ENCODE measurements around the gene CFAP299. TPM values are rescaled to one million over a fixed set of nuclear protein-coding genes. Genes with fewer than 3 reads are reported as not detected.

The CFAP299 gene
- total and polyA plus RNA-seq, 10 donors: 0.11 TPM; not detected in 9

DNA sequence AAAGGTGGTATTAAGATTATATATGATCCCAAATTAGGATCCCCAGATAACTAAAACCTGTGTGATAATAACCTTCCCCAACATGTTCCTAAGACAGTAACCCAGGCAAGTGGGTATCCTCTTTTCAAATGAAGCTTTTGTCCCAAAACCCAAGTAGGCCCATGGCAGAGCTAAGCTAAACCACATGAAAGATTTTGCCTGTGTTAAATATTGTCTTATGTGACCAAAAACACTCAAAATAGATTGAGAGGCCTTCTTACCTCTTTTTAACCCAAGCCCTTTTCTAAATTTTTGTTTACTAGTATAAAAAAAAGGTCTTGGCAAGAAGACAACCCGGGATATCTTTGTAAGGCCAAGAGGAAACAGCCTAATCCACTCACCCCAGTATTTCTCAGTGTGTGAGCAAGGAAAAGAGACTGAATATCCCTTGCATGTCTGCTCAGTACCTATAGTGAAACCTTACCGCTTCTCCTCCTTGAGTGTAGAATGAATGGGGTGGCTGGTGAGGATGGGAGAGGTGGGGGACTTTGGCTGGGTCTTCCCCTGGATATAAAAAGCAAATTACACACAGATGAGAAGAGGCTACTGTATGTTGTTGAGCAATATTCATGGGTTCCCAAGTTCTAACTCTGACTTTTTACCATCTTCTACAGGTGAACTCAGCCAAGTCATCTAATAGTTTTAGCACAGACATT lies 506.2 kb downstream of the CFAP299 start:
- 68 to 92% (median 79%) methylated on average over 2 of the region's 2 CpGs for WGBS, 5 donors
- intact Hi-C loops (cut with DNase I; ENCODE audit: low total_unique reads): no loop called here

DNA sequence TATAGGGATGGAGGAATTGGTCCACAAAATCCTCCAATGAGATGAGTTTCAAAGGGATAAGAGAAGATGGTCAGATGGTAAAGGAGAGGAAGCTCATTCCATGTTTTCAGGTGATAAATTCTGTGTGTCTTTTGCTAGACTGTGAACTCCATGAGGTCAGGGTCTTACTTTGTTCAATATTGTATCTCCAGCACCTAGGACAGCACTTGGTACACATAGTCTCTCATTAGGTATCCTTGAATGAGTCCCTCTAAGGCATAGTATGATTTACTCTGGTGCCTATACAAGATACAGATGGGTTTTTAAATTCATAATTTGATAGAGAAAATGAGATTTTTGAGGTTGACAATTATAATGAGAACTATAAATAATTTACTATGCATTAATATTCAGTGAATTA lies 510.7 kb downstream of the CFAP299 start:
- no peak for DNase-seq
- no peaks in the 10 kb centered on the region for H3K4me1 ChIP-seq
- no peaks in the 10 kb centered on the region for H3K27me3 ChIP-seq (replicated peaks in 1 of 7)
- TF ChIP-seq POLR2A (IDR thresholded peaks at IDR 0.05) (no peak), POLR2AphosphoS5 (IDR thresholded peaks at IDR 0.05) (no peak)
- TF ChIP-seq, protein P1, sequence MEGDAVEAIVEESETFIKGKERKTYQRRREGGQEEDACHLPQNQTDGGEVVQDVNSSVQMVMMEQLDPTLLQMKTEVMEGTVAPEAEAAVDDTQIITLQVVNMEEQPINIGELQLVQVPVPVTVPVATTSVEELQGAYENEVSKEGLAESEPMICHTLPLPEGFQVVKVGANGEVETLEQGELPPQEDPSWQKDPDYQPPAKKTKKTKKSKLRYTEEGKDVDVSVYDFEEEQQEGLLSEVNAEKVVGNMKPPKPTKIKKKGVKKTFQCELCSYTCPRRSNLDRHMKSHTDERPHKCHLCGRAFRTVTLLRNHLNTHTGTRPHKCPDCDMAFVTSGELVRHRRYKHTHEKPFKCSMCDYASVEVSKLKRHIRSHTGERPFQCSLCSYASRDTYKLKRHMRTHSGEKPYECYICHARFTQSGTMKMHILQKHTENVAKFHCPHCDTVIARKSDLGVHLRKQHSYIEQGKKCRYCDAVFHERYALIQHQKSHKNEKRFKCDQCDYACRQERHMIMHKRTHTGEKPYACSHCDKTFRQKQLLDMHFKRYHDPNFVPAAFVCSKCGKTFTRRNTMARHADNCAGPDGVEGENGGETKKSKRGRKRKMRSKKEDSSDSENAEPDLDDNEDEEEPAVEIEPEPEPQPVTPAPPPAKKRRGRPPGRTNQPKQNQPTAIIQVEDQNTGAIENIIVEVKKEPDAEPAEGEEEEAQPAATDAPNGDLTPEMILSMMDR (IDR thresholded peaks at IDR 0.05 in 8 of 11, conservative IDR thresholded peaks at IDR 0.05 in 3 of 11): no peak
- intact Hi-C loops (cut with DNase I; ENCODE audit: low total_unique reads): no loop called here
- H3K36me3 ChIP-seq: no peaks in the 10 kb centered on the region
- no peak overlapping the region for H3K4me3 ChIP-seq
- no peak overlapping the region for H3K27ac ChIP-seq
- H3K9me3 ChIP-seq: peaks cover 0 to 17% (median 6%) of the 10 kb centered on the region in 8 donors

More for the DNA sequence above, 506.2 kb downstream of the CFAP299 start:
- no peak for DNase-seq
- peaks cover 0 to 26% (median 9%) of the 10 kb centered on the region in 8 donors for H3K9me3 ChIP-seq
- no peaks in the 10 kb centered on the region for H3K4me1 ChIP-seq
- H3K4me3 ChIP-seq: no peak overlapping the region
- no peaks in the 10 kb centered on the region for H3K27me3 ChIP-seq (replicated peaks in 1 of 7)
- H3K27ac ChIP-seq: no peak overlapping the region
- no peak for TF ChIP-seq POLR2A (IDR thresholded peaks at IDR 0.05)
- TF ChIP-seq, protein P1 (IDR thresholded peaks at IDR 0.05 in 8 of 11, conservative IDR thresholded peaks at IDR 0.05 in 3 of 11): no peak
- no peak for TF ChIP-seq POLR2AphosphoS5 (IDR thresholded peaks at IDR 0.05)
- no peaks in the 10 kb centered on the region for H3K36me3 ChIP-seq

DNA sequence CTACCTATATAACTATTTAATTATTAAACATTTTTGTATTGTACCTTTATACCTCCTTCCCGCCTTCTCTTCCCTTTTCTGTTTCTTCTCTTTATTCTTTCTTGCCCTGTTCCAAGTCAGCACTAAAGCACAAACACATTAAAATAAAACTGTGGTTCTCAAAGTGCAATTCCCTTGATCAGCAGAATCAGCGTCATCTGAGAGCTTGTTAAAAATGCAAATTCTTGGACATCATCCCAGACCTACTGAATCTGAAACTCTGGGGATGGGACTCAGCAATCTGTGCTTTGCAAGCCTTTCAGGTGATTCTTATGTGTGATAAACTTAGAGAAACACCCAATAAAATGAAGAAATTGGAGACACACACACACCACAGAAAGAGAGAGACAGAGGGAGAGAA lies 516.5 kb downstream of the CFAP299 start:
- no peak for DNase-seq
- Histone ChIP-seq H3K27me3 (replicated peaks in 1 of 7) (no peaks in the 10 kb centered on the region), H3K36me3 (no peaks in the 10 kb centered on the region), H3K4me3 (no peak overlapping the region), H3K4me1 (no peaks in the 10 kb centered on the region), H3K27ac (no peak overlapping the region), H3K9me3 (peaks cover 0 to 8% (median 1%) of the 10 kb centered on the region in 8 donors)
- TF ChIP-seq, protein P1 (IDR thresholded peaks at IDR 0.05 in 8 of 11, conservative IDR thresholded peaks at IDR 0.05 in 3 of 11): no peak
- TF ChIP-seq POLR2AphosphoS5 (IDR thresholded peaks at IDR 0.05) (no peak), POLR2A (IDR thresholded peaks at IDR 0.05) (no peak)
- WGBS, 5 donors: 72 to 85% (median 77%) methylated on average over 2 of the region's 2 CpGs
- intact Hi-C loops (cut with DNase I; ENCODE audit: low total_unique reads): no loop called here

DNA sequence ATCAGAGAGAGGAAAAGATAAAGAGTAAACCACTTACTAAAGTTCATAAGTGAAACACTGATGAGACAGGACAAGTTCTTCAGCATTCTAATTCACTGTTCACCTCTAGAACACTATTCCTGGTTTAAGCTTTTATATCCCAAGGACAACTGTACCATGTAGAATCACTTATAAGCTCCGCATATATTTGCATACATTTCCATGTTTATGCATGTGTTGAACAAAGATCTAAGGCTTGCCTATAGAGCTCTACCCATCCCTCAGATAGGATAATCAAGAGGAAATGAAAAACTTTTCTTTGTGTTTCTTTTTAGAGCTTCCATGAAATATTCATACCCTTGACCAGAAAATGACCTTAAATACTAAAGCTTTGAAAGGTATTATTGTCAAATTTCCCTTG lies 538.0 kb downstream of the CFAP299 start:
- Histone ChIP-seq H3K36me3 (no peaks in the 10 kb centered on the region), H3K4me3 (no peak overlapping the region)

More for the DNA sequence above, 538.0 kb downstream of the CFAP299 start:
- Histone ChIP-seq H3K9me3 (no peaks in the 10 kb centered on the region), H3K27me3 (replicated peaks in 1 of 7) (no peaks in the 10 kb centered on the region), H3K27ac (no peak overlapping the region), H3K4me1 (peaks cover 0 to 17% (median 10%) of the 10 kb centered on the region in 6 donors)
- intact Hi-C loops (cut with DNase I; ENCODE audit: low total_unique reads): no loop called here
- no peak for DNase-seq
- TF ChIP-seq, protein P1 (IDR thresholded peaks at IDR 0.05 in 8 of 11, conservative IDR thresholded peaks at IDR 0.05 in 3 of 11): no peak
- no peak for TF ChIP-seq POLR2A (IDR thresholded peaks at IDR 0.05)
- TF ChIP-seq POLR2AphosphoS5 (IDR thresholded peaks at IDR 0.05): no peak
- 81 to 96% (median 95%) methylated on average over 1 of the region's 1 CpG for WGBS, 5 donors
